Esophagus squamous epithelium (tissue), 5 donors: ENCODE measurements around the gene LMX1B. TPM values are rescaled to one million over a fixed set of nuclear protein-coding genes. Genes with fewer than 3 reads are reported as not detected.
"Not testable (repeated sequence)": the region's sequence is repeated elsewhere in the genome, so short reads cannot be mapped to it uniquely, and the experiment has no call there.

Source experiments
- DNase-seq: peaks from one replicate; lab custom pipeline; 2025; lab: John Stamatoyannopoulos, UW
- H3K27ac ChIP-seq, 4 donors: fragments of 200-600 bp; sonication (generic); one replicate each; pipeline ENCODE4 v1.5.1; 2016 to 2019; ENCODE audit warnings: mild to moderate bottlenecking in 1 of 4
- H3K27me3 ChIP-seq, 4 donors: fragments of 200-600 bp; sonication (generic); 1 replicate in 3 of 4; 2 replicates in 1 of 4; pipeline versions ENCODE4 v1.5.1 to v1.6.0; 2017 to 2021; ENCODE audit warnings: antibody characterized with exemption in 1 of 4
- H3K36me3 ChIP-seq, 3 donors: fragments of 200-600 bp; sonication (generic); one replicate each; pipeline ENCODE4 v1.5.1; 2016 to 2019
- H3K4me1 ChIP-seq, 3 donors: fragments of 200-600 bp; sonication (generic); one replicate each; pipeline ENCODE4 v1.5.1; 2017 to 2019
- H3K4me3 ChIP-seq, 4 donors: fragments of 200-600 bp; sonication (generic); 1 replicate in 3 of 4; 2 replicates in 1 of 4; pipeline ENCODE4 v1.5.1; 2016 to 2019; ENCODE audit warnings: mild to moderate bottlenecking in 2 of 4, moderate library complexity in 1 of 4
- H3K9me3 ChIP-seq, 3 donors: fragments of 200-600 bp; sonication (generic); one replicate each; pipeline ENCODE4 v1.5.1; 2016 to 2019
- POLR2A ChIP-seq, 4 donors: fragments of 450-650 bp; IDR thresholded peaks; one replicate each; pipeline ENCODE4 v1.6.1; 2017; ENCODE audit warnings: antibody characterized with exemption in 4 of 4, mild to moderate bottlenecking in 4 of 4, moderate library complexity in 3 of 4
- WGBS, 2 donors: methylation state at CpG; one replicate each; pipeline ENCODE4 v1.1.5; 2018; 5-methylcytosine and 5-hydroxymethylcytosine counted together
- intact Hi-C: fragments of 100-400 bp; cut with DNase I; formaldehyde crosslinking; loops from one replicate; pipeline ENCODE4 v1.15.0; 2022
- total RNA-seq, 4 donors: library from RNA; depleted of rRNA; stranded (reverse); fragments of >200 nt; gene quantifications; one replicate each; pipeline ENCODE4 v1.1.0, GENCODE V29; 2016
- TF ChIP-seq, protein P1 (sequence below), 6 experiments: fragments of 450-650 bp in 4 of 6; fragments of 200-600 bp in 2 of 6; sonication (generic) in 2 of 6; IDR thresholded peaks; one replicate each; pipeline ENCODE4 v1.5.1; 2016 to 2019; ENCODE audit warnings: antibody characterized with exemption in 6 of 6, mild to moderate bottlenecking in 4 of 6, moderate library complexity in 4 of 6
- donor health status: DM: yes; HTN: yes; CAD: no.

The LMX1B gene
- total RNA-seq, 4 donors from 2014 or later: 0.23 TPM; not detected in 3

DNA sequence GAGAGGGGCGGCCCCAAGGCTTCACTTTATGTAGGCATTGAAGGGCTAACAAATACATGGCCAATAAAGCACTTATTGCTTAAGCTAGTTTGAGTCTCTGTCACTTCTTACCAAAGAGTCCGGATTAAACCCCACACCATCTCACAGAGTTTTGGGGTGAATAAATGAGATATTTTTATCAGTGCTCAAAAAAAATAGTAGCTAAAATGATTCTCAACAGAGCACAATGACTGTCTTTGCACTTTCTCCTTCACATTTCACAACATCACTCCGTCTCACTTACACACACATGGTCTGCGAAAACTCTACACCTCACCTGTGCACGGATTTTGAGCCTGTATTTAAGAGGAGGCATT is 92.9 kb downstream of the LMX1B start:
- no peak for DNase-seq
- 57 to 69% methylated on average over 4 to 5 of the region's 5 CpGs for WGBS, 2 donors
- H3K27ac ChIP-seq: no peak overlapping the region
- no peak overlapping the region for H3K4me3 ChIP-seq
- intact Hi-C loops: no loop called here
- peaks cover 6 to 27% (median 22%) of the 10 kb centered on the region in 3 donors for H3K4me1 ChIP-seq
- H3K27me3 ChIP-seq: peaks cover 0 to 67% (median 0%) of the 10 kb centered on the region in 4 donors
- H3K36me3 ChIP-seq: no peaks in the 10 kb centered on the region
- H3K9me3 ChIP-seq: no peaks in the 10 kb centered on the region
- TF ChIP-seq POLR2A (IDR thresholded peaks at IDR 0.05): no peak
- TF ChIP-seq, protein P1, sequence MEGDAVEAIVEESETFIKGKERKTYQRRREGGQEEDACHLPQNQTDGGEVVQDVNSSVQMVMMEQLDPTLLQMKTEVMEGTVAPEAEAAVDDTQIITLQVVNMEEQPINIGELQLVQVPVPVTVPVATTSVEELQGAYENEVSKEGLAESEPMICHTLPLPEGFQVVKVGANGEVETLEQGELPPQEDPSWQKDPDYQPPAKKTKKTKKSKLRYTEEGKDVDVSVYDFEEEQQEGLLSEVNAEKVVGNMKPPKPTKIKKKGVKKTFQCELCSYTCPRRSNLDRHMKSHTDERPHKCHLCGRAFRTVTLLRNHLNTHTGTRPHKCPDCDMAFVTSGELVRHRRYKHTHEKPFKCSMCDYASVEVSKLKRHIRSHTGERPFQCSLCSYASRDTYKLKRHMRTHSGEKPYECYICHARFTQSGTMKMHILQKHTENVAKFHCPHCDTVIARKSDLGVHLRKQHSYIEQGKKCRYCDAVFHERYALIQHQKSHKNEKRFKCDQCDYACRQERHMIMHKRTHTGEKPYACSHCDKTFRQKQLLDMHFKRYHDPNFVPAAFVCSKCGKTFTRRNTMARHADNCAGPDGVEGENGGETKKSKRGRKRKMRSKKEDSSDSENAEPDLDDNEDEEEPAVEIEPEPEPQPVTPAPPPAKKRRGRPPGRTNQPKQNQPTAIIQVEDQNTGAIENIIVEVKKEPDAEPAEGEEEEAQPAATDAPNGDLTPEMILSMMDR (IDR thresholded peaks at IDR 0.05): no peak

DNA sequence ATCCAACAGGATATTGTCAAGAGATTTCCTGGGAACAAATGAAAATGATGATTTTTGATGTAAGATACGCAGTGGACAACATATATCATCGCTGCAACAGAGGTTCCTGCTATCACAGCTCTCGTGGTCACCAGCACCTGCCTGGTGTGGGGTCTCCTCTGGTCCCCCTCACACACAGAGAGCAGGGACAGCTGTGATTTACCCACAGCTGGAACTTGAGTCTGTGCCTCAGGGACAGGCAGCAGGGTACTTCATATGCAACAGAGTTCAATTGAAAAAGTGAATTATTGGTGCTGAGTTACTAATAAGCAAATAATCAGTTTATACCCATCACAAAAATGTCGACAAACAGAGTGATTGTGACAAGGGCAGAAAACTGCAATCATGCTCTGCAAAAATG is 93.4 kb downstream of the LMX1B start:
- WGBS, 2 donors: 81 to 84% methylated on average over 4 of the region's 4 CpGs
- peaks cover 6 to 27% (median 22%) of the 10 kb centered on the region in 3 donors for H3K4me1 ChIP-seq
- H3K27me3 ChIP-seq: peaks cover 0 to 67% (median 0%) of the 10 kb centered on the region in 4 donors

DNA sequence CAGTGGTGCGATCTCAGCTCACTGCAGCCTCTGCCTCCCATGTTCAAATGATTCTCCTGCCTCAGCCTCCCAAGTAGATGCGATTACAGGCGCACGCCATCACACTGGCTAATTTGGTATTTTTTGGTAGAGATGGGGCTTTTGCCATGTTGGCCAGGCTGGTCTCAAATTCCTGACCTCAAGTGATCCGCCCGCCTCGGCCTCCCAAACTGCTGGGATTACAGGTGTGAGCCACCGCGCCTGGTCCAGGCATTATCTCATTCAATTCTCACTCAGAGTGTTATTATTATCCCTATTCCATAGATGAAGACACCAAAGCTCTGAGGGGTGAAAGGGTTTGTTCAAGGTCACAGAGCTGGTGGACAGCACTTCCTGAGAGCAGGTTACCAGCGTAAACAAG is 94.0 kb downstream of the LMX1B start:
- H3K36me3 ChIP-seq, DNase-seq, H3K9me3 ChIP-seq, H3K4me3 ChIP-seq, intact Hi-C loops, H3K27ac ChIP-seq: not testable (repeated sequence)
- H3K27me3 ChIP-seq: peaks cover 0 to 64% (median 0%) of the 10 kb centered on the region in 4 donors
- H3K4me1 ChIP-seq: peaks cover 6 to 27% (median 22%) of the 10 kb centered on the region in 3 donors
- 85 to 100% methylated on average over 9 of the region's 10 CpGs for WGBS, 2 donors

More for the DNA sequence above, 93.4 kb downstream of the LMX1B start:
- no peak for DNase-seq
- Histone ChIP-seq H3K27ac (no peak overlapping the region), H3K4me3 (no peak overlapping the region), H3K9me3 (no peaks in the 10 kb centered on the region), H3K36me3 (no peaks in the 10 kb centered on the region)
- TF ChIP-seq POLR2A (IDR thresholded peaks at IDR 0.05): no peak
- TF ChIP-seq, protein P1 (IDR thresholded peaks at IDR 0.05): no peak
- intact Hi-C loops: no loop called here

DNA sequence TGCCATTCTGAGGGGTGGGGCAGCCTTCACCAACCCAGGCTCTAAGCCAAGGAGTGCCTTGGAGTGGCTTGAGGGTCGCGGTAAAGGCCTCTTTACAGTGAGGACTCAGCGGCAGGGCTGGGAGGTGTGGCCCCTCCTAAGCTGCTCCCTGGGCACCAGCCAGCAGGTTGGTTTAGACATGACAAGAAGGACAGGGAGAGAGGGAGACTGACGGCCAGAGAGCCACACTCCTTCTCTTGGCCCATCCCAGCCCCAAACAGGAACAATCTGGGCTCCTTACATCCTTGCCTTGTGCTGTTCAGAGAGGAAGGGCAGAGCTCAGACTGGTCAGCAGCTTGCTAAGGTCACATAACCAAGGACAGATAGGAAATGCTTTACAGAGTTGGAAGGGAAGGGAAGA is 94.5 kb downstream of the LMX1B start:
- Histone ChIP-seq H3K27ac (no peak overlapping the region), H3K36me3 (no peaks in the 10 kb centered on the region), H3K27me3 (peaks cover 0 to 60% (median 0%) of the 10 kb centered on the region in 4 donors), H3K4me1 (peaks cover 6 to 27% (median 22%) of the 10 kb centered on the region in 3 donors), H3K9me3 (no peaks in the 10 kb centered on the region), H3K4me3 (no peak overlapping the region)
- WGBS, 2 donors: 20 to 49% methylated on average over 4 of the region's 4 CpGs
- no peak for DNase-seq
- intact Hi-C loops: no loop called here
- no peak for TF ChIP-seq POLR2A (IDR thresholded peaks at IDR 0.05)
- TF ChIP-seq, protein P1 (IDR thresholded peaks at IDR 0.05): no peak

DNA sequence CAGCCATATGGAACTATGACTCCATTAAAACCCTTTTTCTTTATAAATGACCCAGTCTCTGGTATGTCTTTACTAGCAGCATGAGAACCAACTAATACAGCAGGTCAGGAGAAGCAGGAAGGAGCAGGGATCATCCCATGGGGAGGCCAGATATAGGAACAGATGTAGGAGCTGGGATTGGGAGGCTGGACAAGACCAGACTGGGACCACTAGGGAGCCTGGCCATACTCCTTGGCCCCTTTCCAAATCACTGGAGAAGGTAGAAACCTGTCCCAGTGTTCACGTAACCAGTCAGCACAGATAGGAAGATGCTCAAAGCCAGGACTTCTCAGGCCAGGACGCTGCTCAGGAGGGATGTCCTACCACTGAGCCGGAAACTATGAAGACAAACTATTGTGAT is 95.5 kb downstream of the LMX1B start:
- no peaks in the 10 kb centered on the region for H3K36me3 ChIP-seq
- WGBS, 2 donors: 86 to 100% methylated on average over 3 of the region's 3 CpGs
- peaks cover 0 to 55% (median 0%) of the 10 kb centered on the region in 4 donors for H3K27me3 ChIP-seq
- H3K27ac ChIP-seq: no peak overlapping the region
- TF ChIP-seq, protein P1 (IDR thresholded peaks at IDR 0.05): no peak
- H3K9me3 ChIP-seq: no peaks in the 10 kb centered on the region
- no peak for DNase-seq
- peaks cover 6 to 23% (median 21%) of the 10 kb centered on the region in 3 donors for H3K4me1 ChIP-seq
- intact Hi-C loops: no loop called here
- no peak overlapping the region for H3K4me3 ChIP-seq

DNA sequence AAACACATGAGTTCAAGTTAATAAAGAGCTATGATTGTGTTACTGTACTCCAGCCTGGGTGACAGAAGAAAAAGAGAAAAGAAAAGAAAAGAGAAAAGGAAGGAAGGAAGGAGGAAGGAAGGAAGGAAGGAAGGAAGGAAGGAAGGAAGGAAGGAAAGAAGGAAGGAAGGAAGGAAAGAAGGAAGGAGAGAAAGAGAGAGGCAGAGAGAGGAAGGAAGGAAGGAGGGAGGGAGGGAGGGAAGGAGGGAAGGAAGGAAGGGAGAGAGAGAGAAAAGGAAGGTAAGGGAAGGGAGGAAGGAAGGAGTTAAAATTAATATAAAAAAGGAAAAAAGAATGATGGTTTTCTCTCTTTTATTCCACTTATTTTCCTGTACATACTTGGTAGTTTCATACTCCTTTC is 101.7 kb downstream of the LMX1B start:
- intact Hi-C loops: no loop called here
- TF ChIP-seq, protein P1 (IDR thresholded peaks at IDR 0.05): no peak
- TF ChIP-seq POLR2A (IDR thresholded peaks at IDR 0.05): no peak
- H3K4me3 ChIP-seq: no peak overlapping the region
- peaks cover 0 to 12% (median 2%) of the 10 kb centered on the region in 3 donors for H3K4me1 ChIP-seq
- DNase-seq: no peak
- H3K27ac ChIP-seq: no peak overlapping the region
- H3K9me3 ChIP-seq: no peaks in the 10 kb centered on the region
- H3K36me3 ChIP-seq: no peaks in the 10 kb centered on the region
- peaks cover 0 to 54% (median 0%) of the 10 kb centered on the region in 4 donors for H3K27me3 ChIP-seq

DNA sequence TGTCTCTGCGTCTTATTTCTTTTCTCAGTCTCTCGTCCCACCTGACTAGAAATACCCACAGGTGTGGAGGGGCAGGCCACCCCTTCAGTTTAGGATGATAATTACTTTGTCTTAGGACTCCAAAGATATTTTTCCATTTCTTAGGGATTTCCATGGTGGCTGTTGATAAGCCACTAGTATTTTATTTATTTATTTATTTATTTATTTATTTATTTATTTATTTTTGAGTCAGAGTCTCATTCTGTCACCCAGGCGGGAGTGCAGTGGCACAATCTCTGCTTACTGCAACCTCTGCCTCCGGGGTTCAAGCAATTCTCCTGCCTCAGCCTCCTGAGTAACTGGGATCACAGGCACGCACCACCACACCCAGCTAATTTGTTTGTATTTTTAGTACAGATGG is 103.7 kb downstream of the LMX1B start:
- H3K27ac ChIP-seq, DNase-seq, H3K9me3 ChIP-seq, H3K4me3 ChIP-seq, H3K36me3 ChIP-seq, intact Hi-C loops: not testable (repeated sequence)
- peaks cover 0 to 61% (median 0%) of the 10 kb centered on the region in 4 donors for H3K27me3 ChIP-seq
- 88 to 89% methylated on average over 5 of the region's 5 CpGs for WGBS, 2 donors
- H3K4me1 ChIP-seq: peaks cover 10 to 31% (median 10%) of the 10 kb centered on the region in 3 donors
